Activated naive CD4-positive, alpha-beta T cell (primary cell): ENCODE measurements around the gene YPEL1.
"Not testable (repeated sequence)": the region's sequence is repeated elsewhere in the genome, so short reads cannot be mapped to it uniquely, and the experiment has no call there.

Experiments used
- DNase-seq, 4 experiments: peaks; one replicate each; lab custom pipeline; 2025; lab: John Stamatoyannopoulos, UW

Gene YPEL1

DNA sequence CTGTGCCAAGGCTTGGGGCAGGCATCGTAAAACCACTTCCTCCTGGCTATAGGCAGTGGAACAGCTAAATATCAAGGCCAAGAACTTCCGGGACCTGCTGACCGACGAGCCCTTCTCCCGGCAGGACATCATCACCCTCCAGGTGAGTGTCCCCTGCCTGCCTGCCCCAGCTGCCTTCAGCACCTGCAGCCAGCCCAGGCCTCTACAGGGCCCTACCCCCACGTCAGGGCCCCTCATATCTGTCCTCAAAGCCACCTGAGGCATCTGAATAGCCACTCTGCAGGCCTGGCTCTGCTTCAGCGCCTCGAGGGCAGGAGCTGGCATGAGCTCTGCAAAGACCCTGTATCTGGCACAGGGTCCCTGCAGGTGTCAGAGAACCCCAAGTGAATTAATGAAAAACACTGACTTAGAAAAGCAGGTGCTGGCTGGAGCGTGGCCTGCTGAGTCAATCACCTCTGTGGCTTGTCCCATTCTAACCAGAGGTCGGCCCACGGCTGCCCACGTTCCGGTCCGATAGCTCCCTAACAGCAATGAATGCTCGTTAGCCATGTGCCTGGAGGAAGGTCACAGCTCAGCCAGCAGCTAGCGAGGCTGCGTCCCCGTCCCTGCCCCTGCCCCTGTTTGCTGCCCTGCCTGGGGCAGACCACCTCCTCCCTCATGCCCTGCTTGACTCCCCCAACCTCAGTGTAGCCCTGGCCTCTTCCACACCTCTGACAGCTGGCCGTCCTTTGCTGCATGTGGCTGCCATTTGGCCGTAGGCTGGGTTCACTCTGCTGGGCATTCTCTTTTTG lies 53.0 kb downstream of the YPEL1 start:
- DNase-seq = no peak

DNA sequence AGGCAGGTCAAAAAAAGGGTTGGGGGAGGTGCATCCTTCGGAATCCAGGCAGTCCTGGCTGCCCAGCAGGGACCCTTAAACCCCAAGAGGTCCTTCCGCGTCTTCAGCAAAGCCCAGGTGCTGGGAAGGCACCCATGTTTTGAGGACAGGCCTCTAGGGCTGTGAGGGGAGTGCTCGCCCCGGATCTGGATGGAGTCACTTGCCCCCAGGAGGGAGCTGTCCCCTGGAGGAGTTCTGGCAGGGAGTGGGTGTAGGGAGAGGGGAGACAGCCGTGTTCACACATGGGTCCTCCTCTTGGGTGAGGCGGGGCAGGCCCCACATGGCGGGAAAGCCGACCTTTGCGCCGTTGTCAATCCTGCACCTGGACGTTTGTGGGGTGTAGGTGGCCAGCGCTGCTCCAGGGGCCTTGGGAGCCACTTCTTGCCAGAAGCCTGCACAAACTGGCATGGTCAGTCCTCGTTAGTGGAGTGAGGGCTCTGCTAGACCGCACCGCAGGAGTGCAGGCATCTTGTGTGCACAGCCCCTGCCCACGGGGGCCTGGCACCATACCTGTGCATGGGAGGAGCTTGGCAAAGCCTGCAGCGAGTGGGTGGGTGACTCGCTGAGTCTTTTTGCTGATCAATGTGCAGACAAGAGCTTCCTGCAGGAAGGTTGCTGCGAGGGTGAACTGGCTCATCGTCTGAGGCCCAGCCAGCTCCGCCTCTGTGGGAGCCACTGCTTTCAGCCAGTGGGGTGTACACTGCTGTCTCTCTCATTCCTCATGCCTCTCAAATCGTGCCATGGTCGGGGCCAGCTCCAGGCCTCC lies 53.8 kb downstream of the YPEL1 start:
- DNase-seq = no peak

DNA sequence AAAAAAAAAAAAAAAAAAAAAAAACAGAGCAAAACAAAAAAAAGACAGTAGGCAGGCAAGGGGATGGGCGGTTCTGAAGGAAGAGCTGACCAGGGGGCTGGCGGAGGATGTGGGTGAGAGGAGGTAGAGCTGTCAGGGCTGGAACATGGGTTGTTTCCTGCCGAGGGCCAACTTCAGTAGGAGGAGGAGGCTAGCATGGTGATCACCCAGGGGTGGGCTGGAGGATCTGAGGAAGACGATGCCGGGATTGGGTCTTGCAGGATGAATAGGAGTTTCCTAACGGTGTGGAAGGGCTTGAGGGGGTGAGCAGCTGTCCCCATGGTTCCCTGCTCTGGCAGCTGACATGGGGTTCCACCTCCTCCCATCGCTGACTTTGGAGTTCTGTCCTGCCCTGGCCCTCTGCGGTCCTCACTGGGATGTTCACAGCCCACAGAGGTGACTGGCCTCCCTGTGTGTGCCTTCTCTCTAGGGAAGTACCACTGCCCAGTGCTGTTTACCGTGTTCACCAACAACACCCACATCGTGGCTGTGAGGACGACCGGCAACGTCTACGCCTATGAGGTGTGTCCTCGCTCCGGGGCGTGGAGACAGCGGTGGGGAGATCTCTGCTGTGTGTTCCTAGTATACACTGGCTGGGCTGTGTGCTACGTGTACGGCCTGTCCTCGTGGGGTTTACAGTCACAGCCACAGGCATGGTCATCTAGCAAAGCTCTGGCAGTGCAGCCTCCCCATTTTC lies 54.6 kb downstream of the YPEL1 start:
- no peak for DNase-seq

DNA sequence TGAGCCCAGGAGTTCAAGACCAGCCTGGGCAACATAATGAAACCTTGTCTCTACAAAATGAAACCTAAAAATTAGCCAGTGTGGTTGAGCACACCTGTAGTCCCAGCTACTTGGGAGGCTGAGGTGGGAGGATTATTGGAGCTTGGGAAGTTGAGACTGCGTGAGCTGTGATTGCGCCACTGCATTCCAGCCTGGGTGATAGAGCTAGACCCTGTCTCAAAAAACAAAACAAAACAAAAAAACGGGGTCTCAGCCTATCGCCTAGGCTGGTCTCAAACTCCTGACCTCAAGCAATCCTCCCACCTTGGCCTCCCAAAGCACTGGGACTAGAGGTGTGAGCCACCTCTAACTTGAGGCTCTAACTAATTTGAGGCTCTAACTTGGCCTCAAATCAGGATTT lies 56.2 kb downstream of the YPEL1 start:
- DNase-seq = no peak

DNA sequence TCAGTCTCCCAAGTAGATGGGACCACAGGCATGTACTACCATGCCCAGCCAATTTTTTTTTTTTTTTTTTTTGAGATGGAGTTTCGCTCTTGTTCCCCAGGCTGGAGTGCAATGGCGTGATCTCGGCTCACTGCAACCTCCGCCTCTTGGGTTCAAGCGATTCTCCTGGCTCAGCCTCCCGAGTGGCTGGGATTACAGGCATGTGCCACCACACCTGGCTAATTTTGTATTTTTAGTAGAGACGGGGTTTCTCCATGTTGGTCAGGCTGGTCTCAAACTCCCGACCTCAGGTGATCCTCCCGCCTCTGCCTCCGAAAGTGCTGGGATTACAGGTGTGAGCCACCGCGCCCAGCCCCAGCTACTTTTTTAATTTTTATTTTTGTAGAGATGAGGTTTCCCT lies 56.8 kb downstream of the YPEL1 start:
- DNase-seq = not testable (repeated sequence)

DNA sequence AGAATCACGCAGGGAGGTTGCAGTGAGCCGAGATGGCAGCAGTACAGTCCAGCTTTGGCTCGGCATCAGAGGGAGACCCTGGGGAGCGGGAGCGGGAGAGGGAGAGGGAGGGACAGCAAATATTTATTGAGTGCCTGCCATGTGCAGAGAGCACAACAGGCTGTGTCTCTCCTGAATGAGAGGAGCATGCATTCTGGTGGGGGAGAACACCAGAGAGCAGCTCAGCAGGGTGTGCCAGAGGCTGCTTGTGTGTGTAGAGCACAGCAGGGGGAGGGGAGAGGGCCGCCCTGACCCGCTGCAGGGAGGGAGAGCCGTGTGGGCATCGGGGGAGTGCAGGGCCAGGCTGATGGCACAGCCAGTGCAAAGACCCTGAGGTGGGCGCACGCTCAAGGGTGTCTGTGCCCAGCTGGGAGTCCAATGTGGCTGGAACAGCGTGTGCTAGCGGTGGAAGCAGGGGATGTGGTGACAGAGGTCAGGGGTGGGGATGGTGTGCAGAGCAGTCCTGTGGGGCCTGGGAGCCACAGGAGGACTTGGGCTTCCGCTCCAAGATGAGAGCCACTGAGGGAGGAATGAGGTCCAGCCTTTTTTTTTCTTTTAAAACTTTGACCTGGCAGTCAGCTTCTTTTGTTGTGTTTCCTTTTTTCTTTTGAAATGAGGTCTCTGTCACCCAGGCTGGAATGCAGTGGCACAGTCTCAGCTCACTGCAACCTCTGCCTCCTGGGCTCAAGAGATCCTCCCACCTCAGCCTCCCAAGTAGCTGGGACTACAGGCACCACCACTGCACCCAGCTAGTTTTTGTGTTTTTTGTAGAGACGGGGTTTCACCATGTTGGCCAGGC lies 57.8 kb downstream of the YPEL1 start:
- no peak for DNase-seq

DNA sequence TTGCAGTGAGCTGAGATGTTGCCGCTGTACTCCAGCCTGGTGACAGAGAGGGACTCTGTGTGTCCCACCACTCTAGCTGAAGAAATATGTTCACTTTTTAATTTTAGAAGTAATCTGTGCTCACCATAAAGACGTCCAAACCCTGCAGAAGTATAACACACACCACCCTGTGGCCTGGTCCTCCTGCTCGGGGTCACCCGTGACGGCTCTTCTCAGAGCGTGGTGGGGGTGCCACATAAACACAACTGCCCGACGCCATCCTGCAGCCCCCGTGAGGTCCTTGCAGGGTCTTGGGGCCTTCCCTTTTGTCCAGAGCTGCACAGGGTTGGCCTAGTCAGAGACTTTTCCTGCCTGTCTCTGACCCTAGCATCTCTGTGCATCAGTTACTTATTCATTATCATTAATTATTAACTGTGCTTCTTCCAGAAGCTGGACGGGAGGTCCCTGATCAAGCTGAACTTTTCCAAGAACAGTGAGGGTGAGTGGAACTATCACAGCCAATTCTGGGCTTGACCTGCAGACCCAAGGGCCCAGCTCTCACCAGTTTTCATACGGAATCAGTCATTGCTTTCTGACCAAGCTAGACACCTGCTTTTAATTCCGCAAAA lies 60.9 kb downstream of the YPEL1 start:
- no peak for DNase-seq

DNA sequence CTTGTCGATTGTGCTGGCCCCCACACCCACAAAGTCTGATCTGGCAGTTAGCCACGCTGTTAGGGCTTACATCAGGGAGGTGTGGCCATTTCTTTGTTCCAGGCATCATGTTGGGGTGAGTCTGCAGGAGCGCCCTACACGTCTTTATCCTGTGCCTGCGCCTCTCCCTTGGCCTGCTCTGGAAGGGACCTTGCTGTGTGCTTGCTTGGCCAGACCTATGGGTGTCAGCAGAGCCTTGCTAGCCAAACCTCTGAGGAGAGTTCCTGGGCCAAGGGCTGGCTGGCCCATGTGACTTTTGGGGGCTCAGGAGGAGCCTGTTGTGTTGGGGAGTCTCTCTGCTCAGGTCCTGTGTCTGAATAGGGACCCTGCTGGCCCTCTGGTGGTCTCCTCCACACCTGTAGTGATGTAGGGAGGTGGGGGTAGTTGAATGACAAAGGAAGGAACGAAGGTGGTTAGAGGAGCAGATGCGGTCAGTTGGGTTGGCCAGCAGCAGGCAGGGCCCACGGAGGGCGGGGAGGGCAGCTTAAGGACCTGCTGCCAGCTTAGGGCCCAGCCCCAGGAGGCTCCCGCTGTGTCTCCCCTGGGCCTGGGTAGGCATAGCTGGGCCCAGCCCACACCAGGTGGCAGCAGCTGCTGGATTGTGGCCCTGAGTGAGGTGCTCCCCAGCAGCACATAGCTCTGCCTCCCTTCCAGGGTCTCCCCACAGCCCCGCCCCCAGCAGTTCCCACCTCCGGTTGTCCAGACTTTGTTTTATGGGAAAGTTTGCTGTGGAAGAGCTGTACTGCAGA lies 61.9 kb downstream of the YPEL1 start:
- DNase-seq = no peak

DNA sequence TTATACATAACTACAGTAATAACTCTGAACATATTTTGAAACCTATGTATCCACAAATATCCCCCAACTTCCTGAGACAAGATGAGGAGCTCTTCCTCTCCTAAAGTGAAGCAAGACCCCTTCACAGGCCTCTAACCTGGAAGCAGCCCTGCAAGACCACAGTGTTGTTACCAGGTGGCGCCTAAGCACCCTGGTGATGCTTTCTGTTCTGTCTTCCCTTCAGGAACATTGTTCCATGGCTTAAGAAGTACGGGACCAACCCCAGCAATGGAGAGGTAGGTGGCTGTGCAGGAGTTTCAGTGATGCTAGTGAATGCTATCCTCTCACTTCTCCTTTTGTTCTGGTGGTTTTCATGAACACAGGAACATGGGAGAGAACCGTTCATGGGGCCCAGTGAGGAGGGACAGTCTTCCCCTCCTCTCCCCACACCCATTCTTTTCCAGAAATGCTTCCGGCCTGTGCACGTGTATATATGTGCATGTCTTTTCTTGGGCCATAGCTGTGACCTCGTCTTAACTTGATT lies 63.4 kb downstream of the YPEL1 start:
- DNase-seq = no peak

DNA sequence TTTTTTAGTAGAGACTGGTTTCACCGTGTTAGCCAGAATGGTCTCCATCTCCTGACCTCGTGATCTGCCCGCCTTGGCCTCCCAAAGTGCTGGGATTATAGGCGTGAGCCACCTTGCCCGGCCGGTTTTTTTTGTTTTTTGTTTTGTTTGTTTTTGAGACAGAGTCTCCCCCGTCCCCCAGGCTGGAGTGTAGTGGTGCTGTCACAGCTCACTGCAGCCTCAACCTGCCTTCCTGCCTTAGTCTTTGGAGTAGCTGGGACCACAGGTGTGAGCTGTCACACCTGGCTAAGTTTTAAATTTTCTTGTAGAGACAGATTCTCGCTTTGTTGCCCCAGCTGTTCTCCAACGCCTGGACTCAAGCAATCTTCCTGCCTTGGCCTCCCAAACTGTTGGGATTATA lies 66.6 kb downstream of the YPEL1 start:
- DNase-seq = no peak

DNA sequence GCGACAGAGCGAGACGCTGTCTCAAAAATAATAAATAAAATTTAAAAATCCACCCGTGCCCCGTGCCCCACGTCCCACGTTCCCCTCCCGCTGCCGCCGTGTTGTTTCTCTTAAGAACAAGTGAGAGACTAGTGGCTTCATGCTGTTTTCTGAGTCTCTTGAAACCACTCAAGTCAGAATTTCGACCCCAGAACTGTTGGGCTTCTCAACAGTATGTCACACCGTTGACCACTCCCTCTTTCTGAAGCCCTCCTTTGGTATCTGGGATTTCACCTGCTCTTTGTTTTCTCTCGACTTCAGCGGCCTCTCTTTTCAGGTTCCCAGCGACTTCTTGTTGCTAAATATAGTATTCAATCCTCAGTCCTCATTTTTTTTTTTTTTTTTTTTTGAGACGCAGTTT lies 68.8 kb downstream of the YPEL1 start:
- no peak for DNase-seq

DNA sequence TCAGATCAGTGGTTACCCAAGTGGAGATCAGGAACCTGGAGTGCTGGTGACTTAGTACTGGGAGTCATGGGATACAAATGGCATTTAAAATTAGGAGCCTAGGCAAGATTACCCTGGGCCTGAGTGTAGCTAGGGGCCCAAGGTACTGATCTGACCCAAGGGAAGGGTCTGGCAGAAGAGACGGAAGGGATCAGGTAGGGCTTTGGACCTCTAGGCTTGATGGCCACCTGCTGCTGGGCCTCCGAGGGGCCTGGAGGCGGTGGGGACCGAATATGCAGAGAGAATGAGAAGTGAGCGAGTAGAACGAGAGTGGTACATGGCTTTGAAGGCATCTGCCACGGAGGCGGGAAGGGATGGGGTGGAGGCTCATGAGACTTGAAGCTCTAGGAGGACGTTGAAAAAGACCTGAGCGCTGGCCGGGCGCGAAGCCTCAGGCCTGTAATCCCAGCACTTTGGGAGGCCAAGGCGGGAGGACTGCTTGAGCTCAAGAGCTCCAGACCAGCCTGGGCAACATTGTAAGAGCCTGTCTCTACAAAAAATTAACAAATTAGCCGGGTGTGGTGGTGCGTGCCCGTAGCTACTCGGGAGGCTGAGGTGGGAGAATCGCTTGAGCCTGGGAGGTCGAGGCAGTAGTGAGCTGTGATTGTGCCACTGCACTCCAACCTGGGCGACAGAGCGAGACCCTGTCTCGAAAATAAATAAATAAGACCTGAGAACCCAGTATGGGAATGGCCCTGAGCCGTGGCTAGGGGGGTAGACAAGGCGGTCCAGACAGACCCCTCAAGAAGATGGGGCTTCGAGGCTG lies 70.3 kb downstream of the YPEL1 start:
- no peak for DNase-seq

DNA sequence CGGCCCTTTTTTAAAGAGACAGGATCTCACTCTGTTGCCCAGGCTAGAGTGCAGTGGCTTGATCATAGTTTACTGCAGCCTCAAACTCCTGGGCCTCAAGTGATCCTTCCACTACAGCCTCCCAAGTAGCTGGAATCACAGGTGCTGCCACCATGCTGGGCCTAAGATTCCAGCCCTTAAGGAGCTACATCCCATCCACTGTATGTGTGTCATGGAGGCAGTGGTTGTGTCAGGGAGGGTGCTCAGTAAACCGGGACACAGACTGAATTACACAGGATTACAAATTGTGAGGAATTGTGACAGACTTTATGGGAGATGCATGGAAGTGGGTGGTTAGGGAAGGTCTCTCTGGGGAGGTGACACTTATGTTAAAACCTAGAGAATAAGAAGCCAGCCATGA lies 71.9 kb downstream of the YPEL1 start:
- DNase-seq = no peak

DNA sequence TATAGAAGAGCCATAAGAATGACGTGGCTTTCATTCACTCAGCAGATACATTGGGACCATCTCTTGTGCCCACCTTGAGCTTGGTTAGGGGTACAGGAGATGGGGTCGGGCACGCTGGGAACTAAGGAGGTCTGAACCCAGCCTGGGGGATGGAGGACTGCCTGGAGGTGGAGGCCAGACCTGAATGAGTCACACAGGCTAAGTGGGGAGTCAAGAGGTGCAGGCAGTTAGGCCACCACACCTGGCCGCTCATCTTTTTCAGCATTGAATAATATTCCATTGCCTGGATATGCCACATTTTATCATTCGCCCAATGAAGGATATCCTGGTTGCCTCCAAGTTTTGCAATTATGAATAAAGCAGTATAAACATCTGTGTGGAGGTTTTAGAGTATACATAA lies 73.6 kb downstream of the YPEL1 start:
- no peak for DNase-seq

DNA sequence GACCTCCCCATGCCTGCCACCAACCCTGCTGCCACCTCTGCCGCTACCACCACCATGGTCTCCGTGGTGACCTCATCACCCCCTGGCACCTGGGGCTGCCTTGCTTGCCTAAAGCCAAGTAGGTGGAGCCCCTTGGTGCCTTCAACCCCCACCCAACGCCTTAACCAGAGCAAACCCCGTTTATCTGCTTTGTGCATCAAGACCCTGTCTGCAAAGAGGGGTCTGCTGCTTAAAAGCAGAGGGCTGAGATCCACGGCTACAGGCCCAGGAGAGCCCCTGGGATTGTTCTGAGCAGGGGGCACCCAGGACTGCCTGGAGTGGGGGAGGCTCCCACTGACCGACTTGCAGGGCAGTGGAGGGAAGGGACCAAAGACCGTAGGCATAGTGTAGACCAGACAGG lies 74.7 kb downstream of the YPEL1 start:
- no peak for DNase-seq

DNA sequence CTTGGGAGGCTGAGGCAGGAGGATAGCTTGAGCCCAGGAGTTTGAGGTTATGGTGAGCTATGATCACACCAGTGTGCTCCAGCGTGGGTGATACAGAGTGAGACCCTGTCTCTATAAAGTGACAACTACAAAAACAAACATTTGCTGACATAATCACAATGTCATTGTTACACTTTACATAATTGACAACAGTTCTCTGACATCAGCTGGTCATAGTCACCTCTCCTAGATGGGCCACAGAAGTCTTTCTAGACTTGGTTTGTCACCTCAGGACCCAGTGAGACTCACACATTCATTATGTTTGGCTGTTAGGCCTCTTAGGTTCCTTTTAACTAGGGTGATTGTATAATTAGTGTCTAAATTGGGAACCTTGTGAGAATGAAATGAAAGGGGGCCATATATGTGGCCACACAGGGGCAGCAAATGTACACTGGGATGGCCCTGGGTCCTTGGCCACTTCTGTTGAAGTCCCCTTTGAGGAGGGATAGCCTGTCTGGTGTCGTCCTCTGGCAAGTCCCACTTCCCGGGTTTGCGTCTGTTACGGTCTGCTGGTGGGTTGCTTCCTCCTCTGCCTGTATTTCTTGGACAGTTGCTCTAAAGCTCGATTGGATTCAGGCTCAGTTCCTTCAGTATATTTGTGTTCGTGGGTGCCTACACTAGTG lies 75.6 kb downstream of the YPEL1 start:
- no peak for DNase-seq

DNA sequence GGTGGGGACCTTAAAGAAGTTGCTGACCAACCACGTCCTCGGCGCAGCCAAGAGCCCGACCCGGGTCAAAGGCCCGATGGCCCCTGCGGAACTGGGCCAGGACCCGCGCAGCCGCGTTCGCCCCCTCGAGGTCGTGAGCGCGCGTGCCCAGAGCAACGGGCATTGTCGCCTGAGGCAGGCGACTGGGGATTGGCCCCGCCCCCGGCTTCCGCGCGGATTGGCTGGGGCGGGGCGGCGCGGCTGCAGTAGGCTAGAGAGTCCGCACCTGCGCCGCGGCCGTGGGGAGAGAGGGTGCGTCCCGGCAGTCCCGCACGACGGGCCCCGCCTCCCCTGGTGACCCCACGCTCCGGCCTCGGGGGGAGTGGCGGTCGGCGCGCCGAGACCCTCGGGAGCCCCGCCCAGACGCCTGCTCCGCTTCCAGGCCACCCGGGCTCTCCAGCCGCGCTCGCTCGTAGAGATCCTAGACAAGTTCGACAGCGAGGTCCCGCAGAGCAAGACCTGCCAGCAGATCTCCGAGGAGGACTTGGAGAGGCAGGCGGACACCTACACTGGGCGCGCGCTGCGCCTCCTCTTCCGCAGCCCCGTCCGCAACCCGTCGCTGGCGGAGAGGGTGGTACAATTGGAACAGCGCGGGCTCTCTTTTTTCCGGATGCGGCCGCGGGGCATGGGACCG lies 78.1 kb downstream of the YPEL1 start:
- DNase-seq = peak; percentile 31 to 63 (median 42)

DNA sequence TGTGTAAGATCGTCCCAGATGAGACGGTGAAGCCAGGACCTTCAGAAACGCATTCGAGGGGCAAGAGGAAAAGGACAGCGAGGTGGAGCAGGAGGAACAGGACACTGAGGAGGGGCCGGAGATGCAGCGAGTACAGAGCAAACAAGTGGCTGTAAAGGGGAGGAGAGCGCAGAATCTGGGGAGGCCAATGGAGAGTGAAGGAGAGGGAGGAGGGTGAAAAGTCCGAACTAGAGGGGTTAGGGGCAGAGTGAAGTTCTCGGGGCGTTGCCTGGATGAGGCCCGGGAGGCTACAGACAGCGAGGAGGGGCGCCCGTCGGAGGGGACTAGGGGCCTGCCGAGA lies 78.6 kb downstream of the YPEL1 start:
- DNase-seq = no peak
